SK-MEL-5 (cell line): ENCODE measurements around the gene MZB1. TPM values are rescaled to one million over a fixed set of nuclear protein-coding genes. Genes with fewer than 3 reads are reported as not detected.
"Not testable (repeated sequence)": the region's sequence is repeated elsewhere in the genome, so short reads cannot be mapped to it uniquely, and the experiment has no call there.

Experiments used
- DNase-seq: peaks from one replicate; pipeline ENCODE4 v3.0.0-alpha.2; 2016; ENCODE audit warnings: low read depth, low spot score
- in situ Hi-C: cut with HindIII; loops from 2 replicates; pipeline ENCODE4 v1.10.0; 2016; ENCODE audit warnings: low sequenced_read_pairs, high pct_unique_total_duplicates, low pct_unique_long_range_greater_than_20kb
- total RNA-seq: library from RNA; depleted of rRNA; stranded (reverse); fragments of >200 nt; shearing (Covaris generic); gene quantifications from 2 replicates; pipeline ENCODE4 v1.2.3, GENCODE V29; 2014

MZB1 gene
- total RNA-seq, 1 experiment from 2014 or later, result not detected

GRCh38 chr5:139396691-139397090 is 7.0 kb upstream of the MZB1 start:
- DNase-seq, result no peak
- in situ Hi-C loops, result no loop called here

DNA sequence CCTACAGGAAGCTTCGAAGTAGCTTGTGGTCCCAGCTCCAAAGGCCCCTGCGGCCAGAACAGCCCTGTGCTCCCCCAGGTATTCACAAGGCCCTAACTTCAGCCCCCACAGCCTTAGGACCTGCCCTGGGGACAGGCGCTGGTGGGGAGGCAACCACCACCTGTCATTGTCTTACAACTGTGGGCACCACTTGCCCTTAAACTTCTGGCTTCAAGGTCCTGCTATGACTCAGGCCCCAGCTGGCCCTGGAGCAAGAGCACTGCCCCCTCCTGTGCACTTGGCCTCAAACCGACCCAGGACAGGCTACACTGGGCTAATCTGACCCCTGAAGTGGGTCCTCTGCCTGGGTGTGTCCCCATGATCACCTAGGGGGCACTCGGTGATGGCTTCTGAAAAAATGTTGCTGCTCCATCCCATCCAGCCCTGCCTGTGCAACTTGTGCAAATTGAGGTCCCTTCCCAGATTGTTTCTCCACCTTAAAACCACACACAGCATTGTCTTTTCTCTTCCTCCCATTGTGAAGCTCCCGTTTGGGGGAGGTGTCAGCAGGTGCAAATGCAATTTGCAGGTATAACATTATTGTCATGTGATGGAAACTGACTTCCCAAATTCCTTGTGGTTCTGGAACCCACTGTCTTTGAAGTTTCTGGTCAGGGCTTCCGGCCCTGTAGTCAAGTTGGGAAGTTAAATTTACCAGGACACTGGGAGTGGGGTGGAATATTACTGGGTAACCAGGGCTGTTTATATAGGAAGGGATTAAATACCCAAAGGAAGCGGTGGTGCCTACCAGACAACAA is 6.3 kb upstream of the MZB1 start:
- DNase-seq, result no peak
- in situ Hi-C loops, result no loop called here

GRCh38 chr5:139394654-139395566 is 5.2 kb upstream of the MZB1 start, which contains the start of gene PROB1:
Gene PROB1, minus strand, starts transcription at chr5:139395104. Its CDS starts 23 bp downstream, at chr5:139395081.
- in situ Hi-C loops, result no loop called here
- no peak for DNase-seq

DNA sequence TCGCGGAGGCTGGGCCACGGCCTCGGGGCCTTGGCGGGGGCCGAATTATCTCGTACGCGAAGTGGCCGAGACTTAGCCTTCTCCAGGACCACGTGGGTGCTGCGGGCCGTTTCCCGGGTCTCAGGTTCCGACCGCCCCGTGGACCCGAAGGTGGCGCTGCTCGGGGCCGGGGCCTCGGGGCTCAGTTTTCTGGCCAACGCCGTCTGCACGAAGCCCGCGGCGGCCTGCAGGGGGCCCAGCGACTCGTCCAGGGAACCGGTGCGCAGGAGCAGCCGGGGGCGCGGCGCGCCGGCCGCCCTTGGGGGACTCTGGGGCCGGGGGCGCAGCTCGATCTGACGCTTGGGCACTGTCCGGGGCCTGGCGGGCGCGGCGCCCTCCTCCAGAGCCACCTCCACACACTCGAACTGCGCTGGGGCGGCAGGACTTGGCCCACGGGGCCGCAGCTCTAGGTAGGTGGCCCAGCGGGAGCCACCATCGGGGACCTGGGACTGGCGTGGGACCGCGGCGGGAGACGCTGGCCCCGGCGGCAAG is 4.5 kb upstream of the MZB1 start:
- DNase-seq, result no peak
- in situ Hi-C loops, result no loop called here

DNA sequence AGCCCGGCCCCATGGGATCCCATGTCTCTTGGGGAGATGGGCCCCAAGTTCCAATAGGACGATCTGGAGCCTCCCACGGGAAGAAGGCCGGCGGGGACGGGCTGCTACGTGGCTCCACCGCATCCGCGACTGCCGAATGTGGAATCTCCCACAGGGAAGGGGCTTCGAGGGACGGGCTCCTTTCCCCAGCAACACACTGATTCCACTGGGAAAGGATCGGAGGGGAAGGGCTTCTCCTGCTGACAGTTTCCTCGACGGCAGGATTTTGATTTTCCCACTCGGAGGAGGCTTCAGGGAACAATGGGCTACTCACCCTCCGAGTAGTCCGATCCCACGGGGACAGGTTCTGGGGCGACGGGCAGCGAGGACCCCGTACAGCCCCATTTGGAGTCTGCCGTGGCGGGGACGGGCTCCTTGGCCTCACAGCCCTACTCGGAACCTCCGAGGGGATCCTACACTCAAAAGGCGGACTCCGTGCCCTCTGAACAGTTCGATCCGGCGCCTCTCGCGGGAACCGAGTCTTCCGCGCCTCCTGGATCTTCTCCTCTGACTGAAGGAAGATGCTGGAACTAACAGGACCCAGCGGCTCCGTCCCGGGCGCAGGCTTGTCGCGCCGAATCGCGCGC is 3.9 kb upstream of the MZB1 start:
- in situ Hi-C loops, result no loop called here

DNA sequence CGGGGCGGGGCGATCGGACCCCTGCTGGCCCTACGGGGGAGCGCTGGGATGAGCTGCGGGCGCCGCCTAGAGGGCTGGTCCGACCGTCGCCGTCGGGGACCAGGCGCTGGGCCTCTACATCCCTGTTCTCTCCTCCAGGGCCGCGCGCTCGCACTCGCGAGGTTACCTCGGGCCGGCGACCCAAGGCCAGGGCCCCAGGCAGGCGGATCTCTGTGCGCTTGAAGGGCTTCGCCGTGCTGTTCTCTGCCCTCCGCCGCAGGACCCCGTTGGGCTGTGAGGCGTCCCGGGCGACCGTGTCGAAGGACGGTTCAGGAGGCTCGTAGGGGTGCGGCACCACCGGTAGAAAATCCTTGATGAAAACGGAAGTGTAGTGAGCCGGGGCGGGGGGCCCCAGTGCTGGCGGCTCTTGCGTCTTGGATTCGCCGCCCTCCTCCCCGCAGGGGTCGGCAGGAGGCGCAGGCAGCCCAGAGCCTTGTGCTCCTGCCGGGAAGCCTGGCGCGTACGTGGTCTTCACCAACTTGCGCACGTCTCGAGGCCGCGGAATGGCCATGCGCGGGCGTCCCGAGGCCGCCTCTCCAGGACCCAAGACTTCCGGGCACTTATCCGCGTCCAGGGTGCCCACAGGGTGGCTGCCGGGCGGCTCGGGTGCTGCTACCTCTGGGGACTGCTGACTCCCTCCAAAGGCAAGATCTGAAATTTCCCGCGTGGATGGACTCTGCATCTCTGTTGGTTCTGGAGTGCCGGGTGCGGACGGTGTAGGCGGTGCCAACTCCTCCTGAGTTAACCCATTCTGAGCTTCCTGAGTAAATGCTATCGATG is 3.2 kb upstream of the MZB1 start:
- in situ Hi-C loops, result no loop called here
- no peak for DNase-seq

More for the DNA sequence above, 3.9 kb upstream of the MZB1 start:
- DNase-seq, result no peak

GRCh38 chr5:139392324-139392677 is 2.6 kb upstream of the MZB1 start:
- DNase-seq, result no peak

GRCh38 chr5:139391570-139392323 is 2.0 kb upstream of the MZB1 start:
- DNase-seq, result no peak

More at GRCh38 chr5:139392324-139392677, 2.6 kb upstream of the MZB1 start:
- in situ Hi-C loops, result no loop called here

GRCh38 chr5:139390639-139391569 is 1.2 kb upstream of the MZB1 start:
- in situ Hi-C loops, result no loop called here
- DNase-seq, result no peak

More at GRCh38 chr5:139391570-139392323, 2.0 kb upstream of the MZB1 start:
- in situ Hi-C loops, result no loop called here

- DNase-seq, result no peak
- in situ Hi-C loops, result no loop called here
Measured at GRCh38 chr5:139388198-139388821, 1.4 kb downstream of the MZB1 start.

GRCh38 chr5:139387611-139388197 is 2.0 kb downstream of the MZB1 start:
- DNase-seq, result no peak
- in situ Hi-C loops, result no loop called here

GRCh38 chr5:139386956-139387355 is 2.8 kb downstream of the MZB1 start:
- DNase-seq, in situ Hi-C loops: not testable (repeated sequence)

DNA sequence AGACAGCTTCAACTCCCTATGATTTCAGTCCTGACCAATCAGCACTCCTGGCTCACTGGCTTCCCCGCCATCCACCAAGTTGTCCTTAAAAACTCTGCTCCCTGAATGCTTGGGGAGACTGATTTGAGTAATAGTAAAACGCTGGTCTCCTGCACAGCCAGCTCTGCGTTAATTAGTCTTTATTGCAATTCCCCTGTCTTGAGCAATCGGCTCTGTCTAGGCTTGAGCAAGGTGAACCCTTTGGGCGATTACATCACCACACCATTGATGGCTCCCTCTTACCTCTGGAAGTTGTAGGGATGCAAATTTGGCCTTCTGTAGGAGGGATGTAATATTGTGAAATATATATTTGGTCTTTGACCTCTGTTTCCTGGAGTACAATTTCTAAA is 3.7 kb downstream of the MZB1 start:
- DNase-seq, result no peak
- in situ Hi-C loops, result no loop called here

DNA sequence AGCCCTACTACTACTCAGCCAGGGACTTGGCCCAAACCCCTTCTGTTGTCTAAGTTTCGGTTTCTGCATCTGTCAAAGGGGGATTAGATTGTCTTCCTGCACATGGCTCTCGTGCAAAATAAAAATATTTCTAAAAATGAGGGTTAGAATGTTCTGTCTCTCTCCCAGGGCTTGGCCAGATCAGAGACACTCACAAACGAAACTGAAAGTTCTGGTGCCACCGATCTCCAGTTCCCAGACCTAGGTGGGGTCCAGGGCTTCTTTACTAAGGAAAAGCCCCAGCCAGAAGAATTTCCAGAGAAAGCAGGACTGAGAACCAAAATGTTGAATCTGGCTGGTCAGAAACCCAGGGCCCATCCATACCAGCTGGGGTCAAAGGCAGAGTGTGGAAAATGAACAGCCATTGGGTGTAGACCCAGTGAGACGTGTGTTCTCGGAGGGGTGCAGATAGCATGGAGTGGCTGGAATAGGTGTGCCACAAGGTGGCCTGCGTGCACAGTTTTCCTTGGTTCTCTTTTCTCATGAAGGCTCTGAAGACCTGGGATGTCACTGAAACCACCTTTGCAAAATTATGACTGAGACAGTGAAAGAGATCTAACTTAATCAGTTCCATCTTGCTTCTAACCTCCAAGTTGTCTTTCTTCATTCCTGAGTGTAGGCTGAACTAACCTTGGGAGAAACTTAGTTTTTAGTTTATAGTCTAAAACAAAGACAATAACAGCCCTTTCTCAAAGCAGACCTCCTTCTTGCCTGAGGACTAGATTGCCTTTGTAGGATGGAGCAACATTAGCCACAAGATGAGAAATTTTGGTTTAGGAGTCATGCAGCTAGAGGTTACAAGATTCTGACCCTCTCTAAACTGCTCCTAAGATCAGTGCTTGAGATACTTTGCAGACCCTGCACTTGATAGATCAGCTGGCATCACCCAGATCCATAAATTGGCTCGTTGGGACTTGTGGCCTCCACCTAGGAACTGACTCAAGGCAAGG is 4.4 kb downstream of the MZB1 start:
- in situ Hi-C loops, result no loop called here
- peak; percentile 39 for DNase-seq
